Activated T-cell treated with anti-CD3 and anti-CD28 coated beads, Interleukin-2, amount 50 U/mL, for 4 hours (primary cell): ENCODE measurements around the gene SCRT2. TPM values are rescaled to one million over a fixed set of nuclear protein-coding genes. Genes with fewer than 3 reads are reported as not detected.
"Not testable (repeated sequence)": the region's sequence is repeated elsewhere in the genome, so short reads cannot be mapped to it uniquely, and the experiment has no call there.

ENCODE experiments used
- ATAC-seq, 2 donors: fragments of 200-7000 bp; cut with Tn5 transposase; one replicate each; pipeline ENCODE4 v1.10.0; 2021
- DNase-seq: peaks from one replicate; pipeline ENCODE4 v3.0.0-alpha.2; 2020
- H3K27me3 Mint-ChIP-seq: one replicate; pipeline ENCODE4 v1.8.0; 2021; ENCODE audit warnings: low read depth, mixed read lengths
- H3K36me3 Mint-ChIP-seq: one replicate; pipeline ENCODE4 v1.8.0; 2022; ENCODE audit warnings: mixed read lengths; ENCODE audit not compliant: insufficient read depth
- H3K4me1 Mint-ChIP-seq: one replicate; pipeline ENCODE4 v1.8.0; 2021; ENCODE audit warnings: low read depth, mixed read lengths
- H3K4me3 Mint-ChIP-seq: one replicate; pipeline ENCODE4 v1.8.0; 2021; ENCODE audit warnings: mild to moderate bottlenecking, moderate library complexity, mixed read lengths
- H3K9me3 Mint-ChIP-seq: one replicate; pipeline ENCODE4 v1.8.0; 2021; ENCODE audit warnings: mixed read lengths
- total RNA-seq, 3 donors: library from RNA; stranded (reverse); gene quantifications; one replicate each; pipeline ENCODE4 v1.2.1, GENCODE V29; 2021

SCRT2 gene
- total RNA-seq, 3 donors from 2014 or later = not detected

- H3K4me1 Mint-ChIP-seq = peaks cover 17% of the 10 kb centered on the region
- no peaks in the 10 kb centered on the region for H3K9me3 Mint-ChIP-seq
- peaks cover 24% of the 10 kb centered on the region for H3K27me3 Mint-ChIP-seq
- peak; percentile 55 for DNase-seq
- H3K36me3 Mint-ChIP-seq = peaks cover 15% of the 10 kb centered on the region
- H3K4me3 Mint-ChIP-seq = no peak overlapping the region
- ATAC-seq = peak; percentile 82 to 88
Observed at GRCh38 chr20:645318-646106, 30.1 kb downstream of the SCRT2 start.

GRCh38 chr20:644692-645317 lies 30.8 kb downstream of the SCRT2 start:
- no peak for DNase-seq
- ATAC-seq = no peak
- peaks cover 26% of the 10 kb centered on the region for H3K27me3 Mint-ChIP-seq

GRCh38 chr20:642398-643174 lies 33.0 kb downstream of the SCRT2 start:
- peaks cover 1% of the 10 kb centered on the region for H3K36me3 Mint-ChIP-seq
- H3K4me1 Mint-ChIP-seq = peaks cover 12% of the 10 kb centered on the region
- no peak for ATAC-seq
- H3K4me3 Mint-ChIP-seq = no peak overlapping the region
- peaks cover 28% of the 10 kb centered on the region for H3K27me3 Mint-ChIP-seq
- no peak for DNase-seq
- H3K9me3 Mint-ChIP-seq = no peaks in the 10 kb centered on the region

More at GRCh38 chr20:644692-645317, 30.8 kb downstream of the SCRT2 start:
- Mint-ChIP-seq H3K4me3 (no peak overlapping the region), H3K36me3 (peaks cover 10% of the 10 kb centered on the region), H3K4me1 (peaks cover 14% of the 10 kb centered on the region), H3K9me3 (no peaks in the 10 kb centered on the region)

GRCh38 chr20:642013-642397 lies 33.6 kb downstream of the SCRT2 start:
- H3K4me3 Mint-ChIP-seq, ATAC-seq, H3K9me3 Mint-ChIP-seq, DNase-seq, H3K36me3 Mint-ChIP-seq: not testable (repeated sequence)
- Mint-ChIP-seq H3K27me3 (peaks cover 31% of the 10 kb centered on the region), H3K4me1 (peaks cover 12% of the 10 kb centered on the region)

GRCh38 chr20:641516-641875 lies 34.1 kb downstream of the SCRT2 start:
- no peak for DNase-seq
- peaks cover 12% of the 10 kb centered on the region for H3K4me1 Mint-ChIP-seq
- no peaks in the 10 kb centered on the region for H3K36me3 Mint-ChIP-seq
- H3K27me3 Mint-ChIP-seq = peaks cover 31% of the 10 kb centered on the region
- H3K9me3 Mint-ChIP-seq = no peaks in the 10 kb centered on the region
- ATAC-seq = no peak
- H3K4me3 Mint-ChIP-seq = no peak overlapping the region

GRCh38 chr20:640674-641515 lies 34.7 kb downstream of the SCRT2 start:
- Mint-ChIP-seq H3K27me3 (peaks cover 33% of the 10 kb centered on the region), H3K9me3 (no peaks in the 10 kb centered on the region), H3K36me3 (no peaks in the 10 kb centered on the region), H3K4me1 (peaks cover 12% of the 10 kb centered on the region), H3K4me3 (no peak overlapping the region)
- ATAC-seq = no peak
- no peak for DNase-seq

GRCh38 chr20:638579-638978 lies 37.0 kb downstream of the SCRT2 start:
- Mint-ChIP-seq H3K27me3 (peaks cover 29% of the 10 kb centered on the region), H3K4me3 (no peak overlapping the region), H3K36me3 (no peaks in the 10 kb centered on the region), H3K9me3 (no peaks in the 10 kb centered on the region), H3K4me1 (peaks cover 8% of the 10 kb centered on the region)
- no peak for ATAC-seq
- DNase-seq = no peak

- peaks cover 5% of the 10 kb centered on the region for H3K4me1 Mint-ChIP-seq
Observed at GRCh38 chr20:637559-637958, 38.0 kb downstream of the SCRT2 start.

GRCh38 chr20:635893-636338 lies 39.7 kb downstream of the SCRT2 start:
- DNase-seq (no peak), ATAC-seq (no peak)
- no peaks in the 10 kb centered on the region for H3K9me3 Mint-ChIP-seq
- H3K36me3 Mint-ChIP-seq = no peaks in the 10 kb centered on the region
- no peak overlapping the region for H3K4me3 Mint-ChIP-seq
- H3K4me1 Mint-ChIP-seq = no peaks in the 10 kb centered on the region
- peaks cover 18% of the 10 kb centered on the region for H3K27me3 Mint-ChIP-seq

More at GRCh38 chr20:637559-637958, 38.0 kb downstream of the SCRT2 start:
- ATAC-seq (no peak), DNase-seq (no peak)
- Mint-ChIP-seq H3K4me3 (no peak overlapping the region), H3K36me3 (no peaks in the 10 kb centered on the region), H3K27me3 (peaks cover 22% of the 10 kb centered on the region), H3K9me3 (no peaks in the 10 kb centered on the region)

GRCh38 chr20:635028-635892 lies 40.3 kb downstream of the SCRT2 start:
- H3K36me3 Mint-ChIP-seq = no peaks in the 10 kb centered on the region
- no peaks in the 10 kb centered on the region for H3K4me1 Mint-ChIP-seq
- no peaks in the 10 kb centered on the region for H3K9me3 Mint-ChIP-seq
- DNase-seq (no peak), ATAC-seq (no peak)
- peaks cover 21% of the 10 kb centered on the region for H3K27me3 Mint-ChIP-seq
- no peak overlapping the region for H3K4me3 Mint-ChIP-seq

GRCh38 chr20:634148-634925 lies 41.3 kb downstream of the SCRT2 start:
- no peaks in the 10 kb centered on the region for H3K9me3 Mint-ChIP-seq
- H3K4me3 Mint-ChIP-seq = no peak overlapping the region
- H3K36me3 Mint-ChIP-seq = no peaks in the 10 kb centered on the region
- no peak for DNase-seq
- no peak for ATAC-seq
- no peaks in the 10 kb centered on the region for H3K4me1 Mint-ChIP-seq
- peaks cover 27% of the 10 kb centered on the region for H3K27me3 Mint-ChIP-seq

GRCh38 chr20:631101-631500 lies 44.5 kb downstream of the SCRT2 start:
- DNase-seq = no peak
- no peaks in the 10 kb centered on the region for H3K9me3 Mint-ChIP-seq
- ATAC-seq = no peak
- H3K4me3 Mint-ChIP-seq = no peak overlapping the region
- no peaks in the 10 kb centered on the region for H3K4me1 Mint-ChIP-seq
- peaks cover 25% of the 10 kb centered on the region for H3K27me3 Mint-ChIP-seq
- no peaks in the 10 kb centered on the region for H3K36me3 Mint-ChIP-seq
